GM10266 (cell line): Measurements from ENCODE around the gene RSPH1.
A peak's percentile ranks its signal among the peaks of the same experiment; 100 is the strongest.

Experiments used
- DNase-seq: peaks from one replicate; pipeline ENCODE4 v3.0.0; 2012; ENCODE audit errors: extremely low spot score
- TF ChIP-seq, protein P1 (sequence below): IDR thresholded peaks from 2 replicates; pipeline ENCODE4 v1.5.1; 2012; ENCODE audit warnings: mild to moderate bottlenecking, low read depth; ENCODE audit not compliant: control insufficient read depth, insufficient read depth; ENCODE audit errors: missing control alignments

RSPH1 gene

DNA sequence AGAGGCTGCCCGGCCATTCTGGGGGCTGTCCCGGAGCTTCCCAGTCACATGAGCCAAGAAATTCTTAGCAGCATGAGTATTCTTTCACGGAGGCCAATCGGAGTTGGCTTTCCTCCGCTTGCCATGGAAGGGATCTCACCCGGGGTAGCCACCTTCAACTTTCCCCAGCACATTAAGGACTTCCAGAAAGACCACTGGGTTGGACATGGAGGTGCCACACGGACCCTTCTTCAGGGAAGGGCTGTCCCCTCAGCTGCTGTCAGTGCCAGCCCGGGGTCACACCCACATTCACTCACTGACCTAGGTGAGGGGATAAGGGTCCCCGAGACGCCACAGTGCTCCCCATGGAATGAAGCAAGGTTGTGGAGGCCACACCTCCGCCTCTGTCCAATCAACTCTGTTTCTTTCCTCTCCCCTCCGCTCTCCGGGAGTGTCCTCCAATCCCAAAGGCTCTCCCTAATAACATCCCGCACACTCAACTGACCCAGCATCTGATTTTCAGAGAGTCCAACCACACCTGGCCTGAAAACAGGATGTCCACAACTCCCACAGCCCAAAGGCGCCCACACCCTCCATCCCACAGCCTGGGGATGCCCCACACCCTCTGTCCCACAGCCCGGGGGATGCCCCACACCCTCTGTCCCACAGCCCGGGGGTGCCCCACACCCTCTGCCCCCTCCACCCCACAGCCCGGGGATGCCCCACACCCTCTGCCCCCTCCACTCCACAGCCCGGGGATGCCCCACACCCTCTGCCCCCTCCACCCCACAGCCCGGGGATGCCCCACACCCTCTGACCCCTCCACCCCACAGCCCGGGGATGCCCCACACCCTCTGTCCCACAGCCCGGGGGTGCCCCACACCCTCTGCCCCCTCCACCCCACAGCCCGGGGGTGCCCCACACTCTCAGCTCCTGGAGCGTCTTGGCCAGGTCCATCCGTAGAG, 19.4 kb downstream of the RSPH1 start:
- DNase-seq, result no peak
- TF ChIP-seq, protein P1, sequence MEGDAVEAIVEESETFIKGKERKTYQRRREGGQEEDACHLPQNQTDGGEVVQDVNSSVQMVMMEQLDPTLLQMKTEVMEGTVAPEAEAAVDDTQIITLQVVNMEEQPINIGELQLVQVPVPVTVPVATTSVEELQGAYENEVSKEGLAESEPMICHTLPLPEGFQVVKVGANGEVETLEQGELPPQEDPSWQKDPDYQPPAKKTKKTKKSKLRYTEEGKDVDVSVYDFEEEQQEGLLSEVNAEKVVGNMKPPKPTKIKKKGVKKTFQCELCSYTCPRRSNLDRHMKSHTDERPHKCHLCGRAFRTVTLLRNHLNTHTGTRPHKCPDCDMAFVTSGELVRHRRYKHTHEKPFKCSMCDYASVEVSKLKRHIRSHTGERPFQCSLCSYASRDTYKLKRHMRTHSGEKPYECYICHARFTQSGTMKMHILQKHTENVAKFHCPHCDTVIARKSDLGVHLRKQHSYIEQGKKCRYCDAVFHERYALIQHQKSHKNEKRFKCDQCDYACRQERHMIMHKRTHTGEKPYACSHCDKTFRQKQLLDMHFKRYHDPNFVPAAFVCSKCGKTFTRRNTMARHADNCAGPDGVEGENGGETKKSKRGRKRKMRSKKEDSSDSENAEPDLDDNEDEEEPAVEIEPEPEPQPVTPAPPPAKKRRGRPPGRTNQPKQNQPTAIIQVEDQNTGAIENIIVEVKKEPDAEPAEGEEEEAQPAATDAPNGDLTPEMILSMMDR, result no peak

DNA sequence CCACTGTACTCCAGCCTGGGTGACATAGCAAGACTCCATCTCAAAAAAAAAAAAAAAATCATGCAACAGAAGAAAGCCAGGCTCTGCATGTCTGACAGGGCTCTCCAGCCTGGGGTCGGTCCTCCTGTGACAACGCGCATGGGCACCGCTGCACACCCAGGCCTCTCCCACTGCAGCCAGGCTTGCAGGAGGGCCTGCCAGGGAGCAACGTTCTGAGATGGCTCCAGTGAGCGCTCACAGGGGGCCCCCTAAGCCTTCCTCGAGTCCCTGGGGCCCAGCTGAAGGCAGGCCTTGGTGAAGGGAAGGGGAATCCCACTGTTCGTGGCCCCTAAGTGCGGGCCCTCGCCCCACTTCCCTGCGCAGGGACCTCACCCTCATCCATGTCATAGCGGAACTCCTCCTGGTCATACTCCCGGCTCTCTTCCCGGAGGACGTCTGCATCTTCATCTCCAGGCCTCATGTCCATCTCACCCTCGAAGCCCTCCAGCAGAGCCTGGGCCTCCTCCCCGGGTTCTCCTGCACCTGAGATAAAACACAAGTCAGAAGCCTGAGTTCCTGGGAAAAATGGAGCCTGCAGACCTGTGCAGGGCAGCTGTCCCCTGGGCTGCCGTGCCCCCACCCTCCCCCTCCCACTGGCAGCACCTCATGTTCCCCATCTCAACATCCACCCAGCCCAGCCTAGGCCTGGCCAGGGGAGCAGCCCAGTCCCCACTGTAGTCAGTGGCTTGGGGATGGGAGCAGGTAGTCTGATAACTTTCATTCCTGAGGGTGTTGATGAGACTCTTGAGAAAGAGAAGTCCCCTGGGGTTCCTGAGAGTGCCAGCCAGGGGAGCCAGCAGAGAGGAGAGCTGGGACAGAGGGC, 20.3 kb downstream of the RSPH1 start:
- TF ChIP-seq, protein P1, result no peak
- no peak for DNase-seq

GRCh38 chr21:42475036-42475435, 21.0 kb downstream of the RSPH1 start:
- no peak for DNase-seq
- TF ChIP-seq, protein P1, result no peak

GRCh38 chr21:42474043-42474831, 21.8 kb downstream of the RSPH1 start:
- DNase-seq, result peak; percentile 33
- TF ChIP-seq, protein P1, result peak; percentile 25

- TF ChIP-seq, protein P1, result no peak
- no peak for DNase-seq
These were observed 22.5 kb downstream of the RSPH1 start for GRCh38 chr21:42473498-42474042.

GRCh38 chr21:42472521-42472920, 23.5 kb downstream of the RSPH1 start:
- TF ChIP-seq, protein P1, result no peak
- DNase-seq, result no peak
